ENCODE data around the gene SMARCAL1. TPM values are rescaled to one million over a fixed set of nuclear protein-coding genes. Genes with fewer than 3 reads are reported as not detected.

The SMARCAL1 gene
- total RNA-seq, 3 donors from 2014 or later = 16.4 to 20.0 (median 17.8) TPM

DNA sequence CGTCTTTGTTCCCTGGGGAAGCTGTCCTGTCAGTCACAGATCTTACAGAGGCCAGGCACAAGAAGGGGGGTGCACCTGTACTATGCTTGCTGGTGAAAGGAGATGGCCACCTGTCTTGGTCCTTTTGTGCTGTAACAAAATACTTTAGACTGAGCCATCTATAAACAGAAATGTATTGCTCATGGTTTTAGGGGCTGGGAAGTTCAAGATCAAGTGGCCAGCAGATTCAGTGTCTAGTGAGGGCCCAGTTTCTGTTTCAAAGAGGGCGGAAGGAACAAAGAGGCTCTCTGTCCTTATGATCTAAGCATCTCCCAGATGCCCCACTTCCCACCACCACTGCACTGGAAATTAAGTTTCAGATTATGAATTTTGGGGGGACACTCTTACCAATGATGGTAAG is 50.9 kb downstream of the SMARCAL1 start:
- DNase-seq (no peak), ATAC-seq (no peak)
- TF ChIP-seq, protein P1, sequence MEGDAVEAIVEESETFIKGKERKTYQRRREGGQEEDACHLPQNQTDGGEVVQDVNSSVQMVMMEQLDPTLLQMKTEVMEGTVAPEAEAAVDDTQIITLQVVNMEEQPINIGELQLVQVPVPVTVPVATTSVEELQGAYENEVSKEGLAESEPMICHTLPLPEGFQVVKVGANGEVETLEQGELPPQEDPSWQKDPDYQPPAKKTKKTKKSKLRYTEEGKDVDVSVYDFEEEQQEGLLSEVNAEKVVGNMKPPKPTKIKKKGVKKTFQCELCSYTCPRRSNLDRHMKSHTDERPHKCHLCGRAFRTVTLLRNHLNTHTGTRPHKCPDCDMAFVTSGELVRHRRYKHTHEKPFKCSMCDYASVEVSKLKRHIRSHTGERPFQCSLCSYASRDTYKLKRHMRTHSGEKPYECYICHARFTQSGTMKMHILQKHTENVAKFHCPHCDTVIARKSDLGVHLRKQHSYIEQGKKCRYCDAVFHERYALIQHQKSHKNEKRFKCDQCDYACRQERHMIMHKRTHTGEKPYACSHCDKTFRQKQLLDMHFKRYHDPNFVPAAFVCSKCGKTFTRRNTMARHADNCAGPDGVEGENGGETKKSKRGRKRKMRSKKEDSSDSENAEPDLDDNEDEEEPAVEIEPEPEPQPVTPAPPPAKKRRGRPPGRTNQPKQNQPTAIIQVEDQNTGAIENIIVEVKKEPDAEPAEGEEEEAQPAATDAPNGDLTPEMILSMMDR (IDR thresholded peaks at IDR 0.05) = no peak
- intact Hi-C loops (cut with DNase I, micrococcal nuclease) = no loop called here
- no peak overlapping the region for H3K4me3 ChIP-seq
- H3K36me3 ChIP-seq (ENCODE audit: low read depth) = no peaks in the 10 kb centered on the region
- no peaks in the 10 kb centered on the region for H3K9me3 ChIP-seq
- no peaks in the 10 kb centered on the region for H3K4me1 ChIP-seq (ENCODE audit: low read depth)

DNA sequence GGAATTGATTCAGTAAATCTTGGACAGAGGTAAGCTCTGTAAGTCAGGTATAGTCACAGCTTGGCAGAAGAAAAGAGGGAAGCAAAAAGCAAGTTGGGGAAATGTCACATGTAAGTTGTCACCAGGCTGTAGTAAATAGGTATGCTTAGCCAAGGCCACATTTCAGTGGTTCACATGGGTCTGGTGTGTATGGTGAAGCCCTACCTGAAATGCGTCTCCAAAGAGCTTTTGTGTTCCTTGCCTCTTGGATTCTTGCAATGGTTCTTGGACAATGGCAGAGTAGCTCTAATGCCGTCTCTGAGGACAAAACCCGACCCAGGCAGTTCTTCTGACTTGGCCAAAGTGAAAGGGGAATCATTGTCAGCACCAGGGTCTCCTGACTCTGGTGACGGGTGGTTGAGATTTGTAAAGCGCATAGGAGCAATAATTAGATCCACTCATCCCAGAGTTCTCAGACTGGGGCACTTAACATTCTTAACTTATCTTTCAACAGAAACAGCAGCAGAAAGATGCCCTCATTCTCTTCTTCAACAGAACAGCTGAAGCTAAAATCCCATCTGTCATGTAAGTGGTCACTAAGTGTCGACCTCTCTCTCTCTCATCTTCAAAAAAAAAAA is 51.9 kb downstream of the SMARCAL1 start:
- no peak overlapping the region for H3K4me3 ChIP-seq
- no peaks in the 10 kb centered on the region for H3K4me1 ChIP-seq (ENCODE audit: low read depth)
- no peaks in the 10 kb centered on the region for H3K9me3 ChIP-seq
- no peaks in the 10 kb centered on the region for H3K36me3 ChIP-seq (ENCODE audit: low read depth)
- ATAC-seq (no peak), DNase-seq (no peak)
- TF ChIP-seq, protein P1 (IDR thresholded peaks at IDR 0.05) = no peak
- intact Hi-C loops (cut with DNase I, micrococcal nuclease) = no loop called here

DNA sequence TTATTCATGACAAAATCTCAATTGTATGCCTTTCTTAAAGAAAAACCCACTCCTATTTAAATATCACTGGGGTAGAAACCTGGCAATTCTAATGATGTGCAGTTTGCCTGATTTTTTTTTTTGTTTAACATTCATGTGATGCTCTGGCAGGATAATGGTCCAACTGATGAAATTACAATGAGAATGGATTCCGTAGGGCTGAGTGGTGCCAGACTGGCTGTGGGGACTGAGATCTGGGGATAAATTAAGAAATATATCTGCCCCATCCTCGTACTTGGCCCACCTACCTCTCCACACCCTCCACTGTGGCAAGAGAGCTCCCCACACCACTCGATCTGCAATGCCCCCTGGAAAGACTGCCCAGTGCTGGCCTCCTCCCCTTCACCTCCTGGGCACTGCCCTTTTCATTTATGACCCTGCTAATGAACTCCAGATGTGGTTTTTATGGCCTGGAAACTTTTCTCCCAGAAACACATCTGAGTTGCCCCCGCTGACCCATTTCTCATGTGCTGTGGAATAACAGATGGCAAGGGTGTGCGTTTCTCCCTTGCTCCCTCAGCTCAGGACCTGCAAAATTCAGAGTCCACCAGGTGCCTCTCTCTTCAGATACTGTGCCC is 53.4 kb downstream of the SMARCAL1 start:
- intact Hi-C loops (cut with DNase I, micrococcal nuclease) = no loop called here
- DNase-seq (no peak), ATAC-seq (no peak)
- Histone ChIP-seq H3K36me3 (ENCODE audit: low read depth) (no peaks in the 10 kb centered on the region), H3K4me1 (ENCODE audit: low read depth) (no peaks in the 10 kb centered on the region), H3K4me3 (no peak overlapping the region), H3K9me3 (no peaks in the 10 kb centered on the region)
- TF ChIP-seq, protein P1 (IDR thresholded peaks at IDR 0.05) = no peak

DNA sequence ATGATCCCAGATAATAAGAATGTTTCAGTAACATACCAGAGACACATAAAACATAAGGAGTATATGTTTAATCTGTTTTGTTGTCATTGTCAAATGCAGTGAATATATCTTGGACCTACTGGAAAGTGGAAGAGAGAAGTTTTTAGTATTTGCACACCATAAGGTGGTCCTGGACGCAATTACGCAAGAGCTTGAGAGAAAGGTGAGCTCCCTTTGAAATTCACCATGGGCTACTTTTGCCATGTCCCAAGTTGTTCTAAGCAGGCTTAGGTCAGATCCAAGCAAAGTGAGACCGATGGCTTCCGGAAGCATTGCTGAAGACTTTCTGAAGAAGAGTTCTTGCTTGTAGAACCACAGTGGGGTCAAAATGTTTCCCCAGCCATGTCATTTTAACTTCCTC is 55.6 kb downstream of the SMARCAL1 start:
- Histone ChIP-seq H3K4me3 (no peak overlapping the region), H3K9me3 (no peaks in the 10 kb centered on the region), H3K36me3 (ENCODE audit: low read depth) (no peaks in the 10 kb centered on the region), H3K4me1 (ENCODE audit: low read depth) (no peaks in the 10 kb centered on the region)
- ATAC-seq (no peak), DNase-seq (no peak)
- TF ChIP-seq, protein P1 (IDR thresholded peaks at IDR 0.05) = no peak
- intact Hi-C loops (cut with DNase I, micrococcal nuclease) = no loop called here

DNA sequence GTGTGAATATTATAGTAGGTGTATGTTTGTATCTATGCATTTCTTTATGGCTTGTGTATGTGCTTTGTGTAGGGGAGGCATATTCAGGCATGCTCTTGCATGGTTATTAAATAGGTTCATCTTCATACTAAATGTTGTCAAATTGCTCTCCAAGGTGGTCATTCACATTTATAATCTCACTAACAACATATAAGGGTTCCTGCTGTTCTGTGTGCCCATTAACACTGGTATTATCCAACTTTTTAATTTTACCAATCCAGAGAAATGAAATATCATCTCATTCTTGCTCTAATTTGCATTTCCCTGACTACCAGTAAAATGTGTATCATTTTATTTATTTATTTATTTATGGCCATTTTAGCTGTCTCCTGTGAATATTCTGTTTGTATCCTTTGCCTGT is 57.4 kb downstream of the SMARCAL1 start:
- no peaks in the 10 kb centered on the region for H3K4me1 ChIP-seq (ENCODE audit: low read depth)
- H3K36me3 ChIP-seq (ENCODE audit: low read depth) = no peaks in the 10 kb centered on the region
- ATAC-seq (no peak), DNase-seq (no peak)
- TF ChIP-seq, protein P1 (IDR thresholded peaks at IDR 0.05) = no peak
- intact Hi-C loops (cut with DNase I, micrococcal nuclease) = no loop called here
- no peak overlapping the region for H3K4me3 ChIP-seq
- no peaks in the 10 kb centered on the region for H3K9me3 ChIP-seq
